NCI-H748 (cell line): ENCODE results near the gene GSS.
A peak's percentile ranks its signal among the peaks of the same experiment; 100 is the strongest.

Source experiments
- DNase-seq: peaks from one replicate; lab custom pipeline; 2025; ENCODE audit not compliant: unreplicated experiment; lab: John Stamatoyannopoulos, UW

Gene GSS

DNA sequence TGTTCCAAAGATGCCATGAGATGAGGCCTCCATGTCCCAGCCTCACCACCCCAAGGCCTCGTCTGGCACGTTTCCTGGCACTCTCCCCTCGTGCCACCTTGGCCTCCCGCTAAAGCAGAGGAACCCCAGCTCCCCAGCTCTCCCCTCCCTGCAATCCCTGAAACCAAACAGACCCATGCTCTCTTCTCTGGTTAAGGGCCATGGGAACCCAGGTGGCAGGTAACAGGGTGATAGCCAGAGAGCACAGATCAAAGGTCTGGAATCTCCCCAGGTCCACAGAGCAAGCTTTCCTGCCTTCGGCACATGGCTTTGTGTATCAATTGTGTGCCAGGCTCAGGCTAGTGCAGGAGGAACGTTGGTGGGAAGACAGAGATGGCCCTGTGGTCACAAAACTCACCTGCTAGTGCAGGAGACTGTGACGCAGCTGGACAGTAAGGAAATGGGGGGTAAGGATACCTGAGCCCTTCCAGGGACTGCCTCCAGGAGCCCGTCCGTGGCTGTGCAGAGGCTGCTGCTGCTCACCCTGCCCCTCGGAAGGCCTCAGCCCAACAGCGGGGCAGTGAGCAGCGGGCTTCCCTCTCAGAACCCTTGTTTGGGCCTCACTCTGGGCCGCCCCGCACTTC is 39.0 kb upstream of the GSS start:
- no peak for DNase-seq

DNA sequence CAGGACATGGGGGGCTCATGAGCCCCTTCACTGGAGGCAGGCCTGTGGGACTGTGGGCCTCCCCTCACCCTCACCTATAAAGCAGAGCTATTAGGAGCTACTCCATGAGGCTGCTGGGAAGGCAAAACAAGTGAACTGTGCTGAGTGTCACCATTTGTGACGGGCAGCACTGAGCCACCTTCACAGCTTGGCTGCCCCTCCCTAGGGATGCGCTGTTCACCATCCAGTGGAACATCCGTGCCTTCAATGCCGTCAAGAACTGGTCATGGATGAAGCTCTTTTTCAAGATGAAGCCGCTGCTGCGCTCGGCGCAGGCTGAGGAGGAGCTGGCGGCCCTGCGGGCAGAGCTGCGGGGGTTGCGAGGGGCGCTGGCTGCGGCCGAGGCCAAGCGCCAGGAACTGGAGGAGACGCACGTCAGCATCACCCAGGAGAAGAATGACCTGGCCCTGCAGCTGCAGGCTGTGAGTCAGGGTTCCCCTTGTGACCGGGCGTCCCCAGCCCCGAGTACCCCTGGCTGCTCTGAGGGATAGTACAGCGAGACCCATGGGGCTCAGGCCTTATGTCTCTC is 38.4 kb upstream of the GSS start:
- no peak for DNase-seq

DNA sequence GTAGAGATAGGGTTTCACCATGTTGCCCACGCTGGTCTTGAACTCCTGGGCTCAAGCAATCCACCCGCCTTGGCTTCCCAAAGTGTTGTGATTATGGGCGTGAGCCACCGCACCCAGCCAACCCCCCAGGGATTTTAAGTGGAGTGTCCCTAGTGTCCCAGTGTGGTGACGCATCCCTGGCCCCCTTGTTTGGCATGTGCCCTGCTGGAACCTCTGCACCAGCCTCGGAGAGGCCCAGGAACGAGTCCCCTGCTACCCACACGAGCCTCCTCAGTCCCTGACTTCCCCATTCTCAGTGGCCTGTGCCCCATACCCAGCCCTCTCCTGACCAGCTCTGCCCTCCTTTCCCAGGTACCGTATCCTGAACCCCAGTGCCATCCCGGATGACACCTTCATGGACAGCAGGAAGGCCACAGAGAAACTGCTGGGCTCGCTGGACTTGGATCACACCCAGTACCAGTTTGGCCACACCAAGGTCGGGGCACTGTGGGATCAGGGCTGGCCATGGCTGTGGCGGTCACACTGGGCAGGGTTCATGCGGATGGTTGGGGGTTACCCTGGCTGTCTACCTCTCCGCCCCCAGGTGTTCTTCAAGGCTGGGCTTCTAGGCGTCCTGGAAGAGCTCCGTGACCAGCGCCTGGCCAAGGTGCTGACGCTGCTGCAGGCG is 37.3 kb upstream of the GSS start:
- no peak for DNase-seq

DNA sequence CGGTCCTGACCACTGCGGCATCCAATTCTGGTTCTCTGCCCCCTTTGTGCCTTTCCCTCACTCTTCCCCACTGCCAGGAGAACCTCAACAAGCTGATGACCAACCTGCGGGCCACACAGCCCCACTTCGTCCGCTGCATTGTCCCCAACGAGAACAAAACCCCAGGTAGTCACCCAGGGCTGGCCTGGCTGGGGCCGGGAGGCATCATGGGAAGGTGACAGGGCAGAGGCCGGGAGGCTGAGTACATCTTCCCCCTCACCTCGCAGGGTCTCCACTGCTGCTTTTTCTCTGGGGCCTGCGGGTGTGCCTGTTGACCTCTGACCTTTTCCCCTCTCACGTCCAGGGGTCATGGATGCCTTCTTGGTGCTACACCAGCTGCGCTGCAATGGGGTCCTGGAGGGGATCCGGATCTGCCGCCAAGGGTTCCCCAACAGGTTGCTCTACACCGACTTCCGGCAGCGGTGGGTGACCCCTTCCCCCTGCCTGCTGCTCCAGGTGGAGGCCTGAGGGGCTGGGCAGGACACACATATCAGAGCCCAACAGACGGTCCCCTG is 35.1 kb upstream of the GSS start:
- no peak for DNase-seq

DNA sequence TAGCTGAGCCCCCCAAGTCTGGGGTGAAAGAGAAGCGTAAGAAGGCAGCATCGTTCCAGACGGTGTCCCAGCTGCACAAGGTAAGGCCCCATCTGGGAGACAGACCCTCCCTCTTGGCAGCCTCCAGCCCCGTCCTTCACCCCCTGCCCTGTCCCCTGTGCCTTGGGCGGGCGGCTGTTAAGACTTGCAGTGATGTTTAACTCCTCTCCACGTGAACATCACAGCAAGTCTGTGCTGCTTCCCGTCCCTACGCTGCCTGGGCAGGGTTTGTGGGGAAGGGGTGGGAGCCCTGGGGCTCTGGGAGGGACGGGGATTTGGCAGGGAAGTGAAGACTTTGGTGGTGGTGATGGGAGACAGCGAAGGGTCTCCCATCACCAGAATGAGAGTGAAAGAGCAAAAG is 34.6 kb upstream of the GSS start:
- no peak for DNase-seq

DNA sequence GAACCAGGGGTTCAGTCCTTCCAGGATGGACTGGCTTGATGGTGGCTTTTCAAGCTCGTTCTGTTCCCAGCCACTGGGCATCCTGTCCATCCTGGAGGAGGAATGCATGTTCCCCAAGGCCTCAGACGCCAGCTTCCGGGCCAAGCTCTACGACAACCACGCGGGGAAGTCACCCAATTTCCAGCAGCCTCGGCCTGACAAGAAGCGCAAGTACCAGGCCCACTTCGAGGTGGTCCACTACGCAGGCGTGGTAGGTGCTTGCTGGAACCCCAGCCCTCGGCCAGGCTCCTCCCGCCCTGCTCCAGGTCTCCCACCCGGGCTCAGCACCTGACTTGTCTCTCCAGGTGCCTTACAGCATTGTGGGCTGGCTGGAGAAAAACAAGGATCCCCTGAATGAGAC is 34.1 kb upstream of the GSS start:
- no peak for DNase-seq

DNA sequence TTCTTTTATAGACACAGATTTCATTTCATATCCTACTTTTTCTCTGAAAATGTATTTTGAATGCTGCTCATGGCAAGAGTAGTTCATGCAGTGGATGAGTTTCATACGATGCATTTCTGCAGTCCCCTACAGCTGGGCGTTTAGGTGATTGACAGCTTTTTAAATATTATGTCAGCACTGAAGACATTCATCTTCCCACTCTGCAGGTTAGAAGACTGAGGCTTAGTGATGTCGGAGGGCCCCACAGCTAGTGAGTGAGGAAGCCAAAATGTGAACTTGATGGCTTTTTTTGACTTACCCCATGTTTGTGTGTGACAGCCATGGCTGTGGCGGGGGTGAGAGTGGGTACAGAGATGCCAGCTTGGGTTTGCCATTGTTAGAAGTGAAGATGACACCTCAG is 33.5 kb upstream of the GSS start:
- DNase-seq, result no peak

DNA sequence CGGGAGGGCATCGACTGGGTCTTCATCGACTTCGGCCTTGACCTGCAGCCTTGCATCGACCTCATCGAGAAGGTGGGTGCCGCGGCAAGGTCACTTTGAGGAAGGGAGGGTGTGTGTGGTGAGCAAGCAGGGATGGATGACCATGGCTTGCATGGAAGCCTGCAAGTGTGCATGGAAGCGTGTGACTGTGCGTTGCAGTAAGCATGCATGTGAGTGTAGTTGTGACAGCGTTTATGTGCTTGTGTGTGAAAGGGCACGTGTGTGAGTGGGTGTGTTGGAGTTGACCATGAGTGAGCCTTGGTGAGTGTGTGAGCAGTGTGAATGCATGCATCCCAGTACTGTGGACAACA is 32.6 kb upstream of the GSS start:
- DNase-seq, result no peak

DNA sequence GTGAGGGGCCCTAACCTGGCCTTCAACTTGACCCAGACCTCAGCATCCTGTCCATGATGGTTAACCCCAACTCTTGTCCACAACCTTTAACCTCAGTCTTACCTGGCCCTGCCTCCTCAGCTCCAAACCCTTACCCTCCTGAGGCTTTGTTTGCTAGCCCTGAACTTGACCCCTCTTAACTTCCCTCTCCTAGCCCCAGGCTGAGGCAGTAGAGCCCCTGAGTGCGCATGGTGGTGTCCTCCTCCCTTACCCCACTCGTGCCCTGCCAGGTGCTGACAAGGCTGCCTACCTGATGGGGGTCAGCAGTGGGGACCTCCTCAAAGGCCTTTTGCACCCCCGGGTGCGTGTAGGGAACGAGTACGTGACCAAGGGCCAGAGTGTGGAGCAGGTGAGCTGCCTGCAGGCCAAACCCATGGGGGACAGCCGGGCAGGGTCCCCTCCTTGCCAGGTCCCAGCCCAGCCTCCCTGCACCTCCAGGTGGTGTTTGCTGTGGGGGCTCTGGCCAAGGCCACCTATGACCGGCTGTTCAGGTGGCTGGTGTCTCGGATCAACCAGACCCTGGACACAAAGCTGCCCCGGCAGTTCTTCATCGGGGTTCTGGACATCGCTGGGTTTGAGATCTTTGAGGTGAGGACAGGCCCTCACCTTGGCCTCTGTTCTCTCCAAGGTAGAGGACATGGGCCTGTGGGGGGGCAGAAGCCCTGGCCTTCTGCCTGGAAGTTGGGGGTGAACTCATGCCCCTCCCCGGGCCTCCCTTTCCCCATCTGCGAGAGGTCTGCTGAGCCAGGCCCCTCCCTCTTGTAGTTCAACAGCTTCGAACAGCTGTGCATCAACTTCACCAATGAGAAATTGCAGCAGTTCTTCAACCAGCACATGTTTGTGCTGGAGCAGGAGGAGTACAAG is 31.9 kb upstream of the GSS start:
- no peak for DNase-seq

DNA sequence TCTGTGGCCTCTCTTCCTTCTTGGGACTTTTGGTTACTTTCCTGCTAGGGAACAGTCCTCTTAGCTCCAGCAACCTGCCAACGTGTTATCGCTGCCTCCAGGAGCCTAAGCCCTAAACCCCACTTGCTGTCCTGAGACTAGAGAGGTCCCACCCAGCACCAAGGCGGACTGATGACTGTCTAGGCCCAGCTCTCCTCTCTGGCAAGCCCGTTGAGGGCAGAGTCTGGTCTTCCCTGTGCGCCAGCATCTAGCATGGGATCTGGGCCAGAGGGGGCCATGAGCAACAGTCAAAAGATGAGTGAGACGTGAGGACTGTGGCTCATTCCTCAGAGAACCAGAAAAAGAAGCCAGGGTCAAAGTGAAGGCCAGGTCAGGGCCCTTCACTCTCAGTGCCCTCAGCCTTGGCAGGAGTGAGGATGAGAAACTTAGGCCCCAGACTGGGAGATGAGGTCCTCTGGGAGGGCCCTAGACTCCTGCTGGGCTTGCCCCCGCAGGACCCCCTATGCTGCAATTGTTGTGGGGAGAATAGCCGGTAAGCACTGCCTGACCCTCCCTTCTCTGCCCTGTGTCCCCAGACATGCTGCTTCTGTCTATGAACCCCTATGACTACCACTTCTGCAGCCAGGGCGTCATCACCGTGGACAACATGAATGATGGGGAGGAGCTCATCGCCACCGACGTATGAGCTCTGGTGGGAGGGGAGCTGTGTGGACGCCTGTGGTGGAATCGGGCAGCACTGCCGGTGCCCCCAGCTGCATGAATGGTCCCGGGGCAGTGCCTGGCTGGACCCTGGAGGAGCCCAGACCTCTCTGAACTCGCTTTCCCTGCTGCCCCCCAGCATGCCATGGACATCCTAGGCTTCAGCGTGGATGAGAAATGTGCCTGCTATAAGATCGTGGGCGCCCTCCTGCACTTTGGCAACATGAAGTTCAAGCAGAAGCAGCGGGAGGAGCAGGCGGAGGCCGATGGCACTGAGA is 31.0 kb upstream of the GSS start:
- no peak for DNase-seq

DNA sequence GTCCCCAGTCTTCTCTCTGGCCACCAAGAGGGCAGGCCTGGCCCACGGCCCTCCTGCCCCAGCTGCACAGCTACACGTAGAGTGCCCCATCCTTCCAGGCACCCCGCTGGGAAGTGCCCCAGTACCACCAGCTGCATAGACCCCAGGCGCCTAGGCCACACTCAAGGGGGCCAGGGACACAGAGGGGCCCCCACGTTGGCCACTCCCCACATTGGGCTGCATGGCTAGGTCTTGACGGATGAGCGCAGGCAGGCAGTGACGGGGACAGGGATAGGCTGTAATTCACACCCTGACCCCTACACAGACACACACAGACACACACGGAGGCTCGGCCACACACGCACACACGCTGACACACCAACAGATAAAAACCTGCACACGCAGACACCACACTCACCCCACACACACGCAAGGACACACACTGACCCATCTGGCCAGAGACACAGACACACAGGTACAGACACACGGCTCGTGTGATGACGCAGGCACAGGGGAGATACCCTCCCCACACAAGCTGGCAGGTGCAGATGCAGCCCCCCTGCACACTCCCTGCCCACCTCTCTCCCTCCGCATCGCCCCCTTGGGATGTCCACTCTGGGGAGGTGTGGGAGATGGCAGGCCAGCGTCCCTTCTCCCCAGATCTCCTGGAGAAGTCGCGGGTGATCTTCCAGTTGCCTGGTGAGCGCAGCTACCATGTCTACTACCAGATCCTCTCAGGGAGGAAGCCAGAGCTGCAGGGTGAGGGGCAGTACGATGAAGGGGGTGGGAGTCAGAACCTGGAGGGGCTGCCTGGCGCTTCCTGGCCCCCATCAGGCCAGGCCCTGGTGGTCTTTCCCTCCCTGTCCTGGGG is 30.1 kb upstream of the GSS start:
- DNase-seq, result no peak

DNA sequence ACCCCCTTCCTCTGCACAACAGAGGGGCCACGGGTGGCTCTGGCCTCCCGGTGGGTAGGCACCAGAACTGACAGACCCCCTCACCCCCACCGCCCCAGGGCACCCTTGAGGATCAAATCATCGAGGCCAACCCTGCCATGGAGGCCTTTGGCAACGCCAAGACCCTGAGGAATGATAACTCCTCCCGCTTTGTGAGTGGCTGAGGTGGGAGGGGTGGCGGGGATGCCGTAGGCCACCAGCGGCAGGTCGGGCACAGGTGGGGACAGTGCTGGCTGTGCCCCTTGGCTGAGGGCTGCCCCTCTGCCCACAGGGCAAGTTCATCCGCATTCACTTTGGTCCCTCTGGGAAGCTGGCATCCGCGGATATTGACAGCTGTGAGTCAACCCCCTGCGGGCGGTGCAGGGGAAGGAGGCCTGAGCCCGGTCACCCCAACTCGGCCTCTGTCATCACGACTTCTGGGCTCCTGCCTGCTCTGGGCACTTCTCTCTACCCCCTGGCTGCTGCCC is 29.2 kb upstream of the GSS start:
- DNase-seq, result no peak

DNA sequence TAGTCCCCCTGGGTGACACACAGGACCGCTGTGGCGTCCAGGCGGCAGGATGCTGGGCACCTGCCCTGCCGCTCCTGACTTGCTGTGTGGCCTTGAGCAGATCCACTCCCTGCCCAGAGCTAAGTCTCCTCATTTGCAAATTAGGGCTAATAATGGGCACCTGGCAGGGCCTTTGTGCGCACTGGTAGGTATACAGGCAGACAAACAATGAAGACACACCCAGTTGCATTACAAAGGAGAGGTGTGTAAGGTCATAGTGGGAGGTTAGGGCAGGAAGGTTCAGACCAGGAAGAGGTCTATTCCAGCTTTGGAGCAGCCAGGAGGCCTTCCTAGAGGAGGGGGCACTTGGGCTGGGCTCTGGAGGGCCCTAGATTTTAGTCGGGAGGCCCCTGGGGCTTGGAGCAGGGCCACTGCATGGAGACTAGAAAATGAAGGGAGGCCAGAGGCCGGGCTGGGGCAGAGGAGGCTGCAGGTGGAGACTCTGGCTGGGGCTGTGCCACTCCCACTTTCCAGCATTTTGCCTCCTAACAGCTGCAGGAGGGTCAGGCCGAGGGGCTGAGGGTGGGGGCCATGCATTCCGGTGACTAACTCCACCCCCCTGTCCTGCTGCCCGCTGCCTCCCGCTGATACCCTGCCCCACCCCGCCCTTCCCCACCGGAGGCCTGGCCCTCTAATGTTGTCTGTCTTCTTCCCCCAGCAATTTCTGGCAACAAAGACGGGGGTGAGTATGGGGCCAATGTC is 28.6 kb upstream of the GSS start:
- peak; percentile 97 for DNase-seq

DNA sequence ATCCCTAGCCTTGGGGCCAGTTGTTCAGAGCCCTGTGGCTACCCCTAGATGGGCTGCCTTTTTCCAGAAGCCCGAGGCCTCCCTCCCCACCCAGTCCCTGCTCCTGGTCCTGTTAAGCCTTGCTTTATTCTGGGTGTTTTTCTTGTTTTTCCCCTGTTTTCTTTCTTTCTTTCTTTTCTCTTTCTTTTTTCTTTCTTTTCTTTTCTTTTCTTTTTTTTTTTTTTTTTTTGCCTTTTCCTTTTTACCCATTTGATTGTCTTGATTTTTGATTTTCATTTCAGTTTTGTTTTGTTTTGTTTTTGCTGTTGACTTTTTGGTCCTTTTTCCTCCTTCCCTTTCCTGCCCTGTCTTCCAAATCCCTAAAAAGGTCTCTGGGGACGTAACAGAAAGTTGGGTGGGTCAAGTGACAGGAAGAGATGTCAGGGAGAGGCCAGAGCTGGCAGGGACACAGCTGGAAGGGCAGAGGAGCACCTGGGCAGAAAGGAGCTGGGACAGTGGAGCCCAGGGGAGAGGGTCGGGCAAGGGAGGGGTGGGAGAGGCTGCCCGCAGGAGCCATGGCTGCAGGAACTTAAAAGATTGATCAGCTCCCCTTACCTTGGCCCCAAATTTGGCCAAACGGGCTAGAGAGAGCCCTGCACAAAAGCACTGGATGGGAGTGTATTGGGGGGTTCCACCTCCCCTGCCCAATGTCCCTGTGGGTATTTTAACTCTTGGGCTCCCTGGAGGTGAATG is 27.6 kb upstream of the GSS start:
- DNase-seq, result no peak

DNA sequence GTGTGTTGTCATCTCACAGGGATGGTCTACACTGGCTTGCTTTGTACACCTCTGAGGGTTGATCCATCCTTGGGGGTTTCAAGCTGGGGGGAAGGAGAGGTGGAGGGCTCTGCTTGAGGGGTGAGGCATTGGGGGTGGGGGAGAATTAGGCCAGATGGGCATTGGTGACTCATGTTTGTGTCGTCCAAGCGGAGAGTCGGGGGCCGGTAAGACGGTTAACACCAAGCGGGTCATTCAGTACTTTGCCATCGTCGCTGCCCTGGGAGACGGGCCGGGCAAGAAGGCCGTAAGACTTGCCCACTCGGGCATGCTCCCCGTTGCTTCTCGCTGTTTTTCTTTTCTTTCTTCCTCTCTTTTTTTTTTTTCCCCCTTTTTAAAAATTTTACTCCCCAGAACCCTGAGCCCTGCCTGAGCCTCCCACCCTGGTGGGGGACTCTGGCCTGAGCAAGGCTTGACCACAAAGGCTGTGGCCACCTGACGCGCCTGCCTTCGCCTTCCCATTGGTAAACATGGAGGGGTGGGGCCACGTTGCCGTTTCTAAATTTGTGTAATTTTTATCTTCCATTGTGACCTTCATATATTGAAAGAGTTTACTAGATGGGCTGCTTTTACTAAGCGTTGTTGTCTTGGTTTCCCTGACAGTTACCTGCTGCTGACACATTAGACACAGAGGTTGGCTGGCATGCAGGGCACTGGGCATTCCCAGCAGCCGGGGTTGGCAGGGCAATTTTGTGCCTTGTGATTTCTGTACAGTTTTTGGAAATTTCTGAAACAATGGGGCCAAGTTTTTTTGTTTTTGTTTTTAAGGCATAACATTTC is 26.9 kb upstream of the GSS start:
- DNase-seq, result no peak

DNA sequence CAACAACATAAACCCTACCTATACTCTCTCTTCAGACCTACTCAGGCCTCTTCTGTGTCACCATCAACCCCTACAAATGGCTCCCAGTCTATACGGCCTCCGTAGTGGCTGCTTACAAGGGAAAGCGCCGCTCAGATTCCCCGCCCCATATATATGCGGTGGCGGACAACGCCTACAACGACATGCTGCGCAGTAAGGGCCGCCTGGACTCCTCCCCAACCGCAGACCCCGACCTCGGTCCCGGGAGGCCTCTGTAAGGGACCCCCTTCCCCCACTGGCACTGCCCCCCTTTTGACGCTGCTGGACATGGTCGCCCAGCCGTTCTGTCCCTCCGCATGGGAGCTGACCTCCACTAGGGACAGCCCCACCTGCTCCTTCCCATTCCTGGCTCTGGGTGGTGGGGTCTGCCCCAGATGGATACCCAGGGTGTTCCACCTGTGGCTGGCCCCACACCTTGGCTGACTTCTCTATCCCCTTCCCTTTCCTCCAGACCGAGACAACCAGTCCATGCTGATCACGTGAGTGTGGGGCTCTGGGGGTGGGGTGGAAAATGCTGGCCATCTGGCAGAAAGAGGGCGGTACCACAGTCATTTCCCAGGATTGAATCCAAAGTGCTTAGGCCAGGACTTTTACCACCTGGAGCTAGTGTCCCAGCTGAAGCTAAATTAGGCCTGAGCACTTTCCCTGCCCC is 25.1 kb upstream of the GSS start:
- DNase-seq, result no peak
